Stimulated activated naive CD8-positive, alpha-beta T cell treated with anti-CD3 and anti-CD28 coated beads, Interleukin-15, amount 100 ng/mL, for 72 hours (primary cell): ENCODE measurements around the gene LAP3.

Experiments used
- ATAC-seq: fragments of 150-1000 bp; cut with Tn5 transposase; 2 replicates; pipeline ENCODE4 v1.10.0; 2021; ENCODE audit warnings: mild to moderate bottlenecking, moderate library complexity
- DNase-seq, 2 donors: peaks; one replicate each; pipeline ENCODE4 v3.0.0; 2021 to 2022
- H3K27ac Mint-ChIP-seq, 2 donors: one replicate each; pipeline ENCODE4 v1.8.0; 2022; ENCODE audit warnings: mild to moderate bottlenecking in 2 of 2, mixed read lengths in 2 of 2, moderate library complexity in 2 of 2
- H3K27me3 Mint-ChIP-seq: one replicate; pipeline ENCODE4 v1.8.0; 2022; ENCODE audit warnings: mixed read lengths
- H3K4me1 Mint-ChIP-seq: one replicate; pipeline ENCODE4 v1.8.0; 2022; ENCODE audit warnings: mild to moderate bottlenecking, mixed read lengths
- H3K4me3 Mint-ChIP-seq, 2 donors: one replicate each; pipeline ENCODE4 v1.8.0; 2022; ENCODE audit warnings: mild to moderate bottlenecking in 2 of 2, mixed read lengths in 2 of 2, moderate library complexity in 1 of 2
- H3K9me3 Mint-ChIP-seq, 2 donors: one replicate each; pipeline ENCODE4 v1.8.0; 2022; ENCODE audit warnings: mixed read lengths in 2 of 2

The LAP3 gene

GRCh38 chr4:17583941-17584340, 6.9 kb downstream of the LAP3 start:
- H3K27ac Mint-ChIP-seq = peak overlapping the region; percentile 78 to 82
- ATAC-seq (no peak), DNase-seq (no peak)
- H3K9me3 Mint-ChIP-seq = no peaks in the 10 kb centered on the region
- no peak overlapping the region for H3K4me3 Mint-ChIP-seq
- peaks cover 9% of the 10 kb centered on the region for H3K4me1 Mint-ChIP-seq
- no peaks in the 10 kb centered on the region for H3K27me3 Mint-ChIP-seq

- DNase-seq (no peak), ATAC-seq (no peak)
- peak overlapping the region in 1 of 2 donors; percentile 72 for H3K27ac Mint-ChIP-seq
- H3K27me3 Mint-ChIP-seq = no peaks in the 10 kb centered on the region
- H3K9me3 Mint-ChIP-seq = no peaks in the 10 kb centered on the region
- H3K4me1 Mint-ChIP-seq = peaks cover 2% of the 10 kb centered on the region
- no peak overlapping the region for H3K4me3 Mint-ChIP-seq
Observed at GRCh38 chr4:17584521-17585213, 7.7 kb downstream of the LAP3 start.

GRCh38 chr4:17587094-17587822, 10.3 kb downstream of the LAP3 start:
- ATAC-seq = no peak
- no peaks in the 10 kb centered on the region for H3K4me1 Mint-ChIP-seq
- H3K27me3 Mint-ChIP-seq = no peaks in the 10 kb centered on the region

GRCh38 chr4:17589355-17589754, 12.4 kb downstream of the LAP3 start:
- Mint-ChIP-seq H3K4me1 (no peaks in the 10 kb centered on the region), H3K27ac (no peak overlapping the region), H3K4me3 (no peak overlapping the region), H3K27me3 (no peaks in the 10 kb centered on the region), H3K9me3 (no peaks in the 10 kb centered on the region)
- DNase-seq (no peak), ATAC-seq (no peak)

More at GRCh38 chr4:17587094-17587822, 10.3 kb downstream of the LAP3 start:
- no peak overlapping the region for H3K4me3 Mint-ChIP-seq
- DNase-seq = no peak
- H3K27ac Mint-ChIP-seq = no peak overlapping the region
- H3K9me3 Mint-ChIP-seq = no peaks in the 10 kb centered on the region

GRCh38 chr4:17595471-17596005, 18.5 kb downstream of the LAP3 start:
- ATAC-seq = no peak

GRCh38 chr4:17597517-17597916, 20.5 kb downstream of the LAP3 start:
- H3K27ac Mint-ChIP-seq = no peak overlapping the region

More at GRCh38 chr4:17595471-17596005, 18.5 kb downstream of the LAP3 start:
- no peaks in the 10 kb centered on the region for H3K4me1 Mint-ChIP-seq
- no peaks in the 10 kb centered on the region for H3K27me3 Mint-ChIP-seq
- DNase-seq = no peak
- no peak overlapping the region for H3K27ac Mint-ChIP-seq
- no peak overlapping the region for H3K4me3 Mint-ChIP-seq
- H3K9me3 Mint-ChIP-seq = no peaks in the 10 kb centered on the region

GRCh38 chr4:17599826-17600225, 22.8 kb downstream of the LAP3 start:
- no peaks in the 10 kb centered on the region for H3K9me3 Mint-ChIP-seq
- H3K27me3 Mint-ChIP-seq = no peaks in the 10 kb centered on the region
- H3K27ac Mint-ChIP-seq = peak overlapping the region; percentile 19 to 76
- no peak for ATAC-seq
- H3K4me1 Mint-ChIP-seq = no peaks in the 10 kb centered on the region
- H3K4me3 Mint-ChIP-seq = no peak overlapping the region
- DNase-seq = no peak

More at GRCh38 chr4:17597517-17597916, 20.5 kb downstream of the LAP3 start:
- Mint-ChIP-seq H3K4me3 (no peak overlapping the region), H3K9me3 (no peaks in the 10 kb centered on the region), H3K4me1 (no peaks in the 10 kb centered on the region), H3K27me3 (no peaks in the 10 kb centered on the region)
- DNase-seq (no peak), ATAC-seq (no peak)

- no peak overlapping the region for H3K4me3 Mint-ChIP-seq
- DNase-seq (no peak), ATAC-seq (no peak)
- no peaks in the 10 kb centered on the region for H3K9me3 Mint-ChIP-seq
- H3K27ac Mint-ChIP-seq = no peak overlapping the region
- H3K4me1 Mint-ChIP-seq = no peaks in the 10 kb centered on the region
- no peaks in the 10 kb centered on the region for H3K27me3 Mint-ChIP-seq
Observed at GRCh38 chr4:17605236-17605635, 28.2 kb downstream of the LAP3 start.

GRCh38 chr4:17613761-17614415, 36.9 kb downstream of the LAP3 start:
- no peaks in the 10 kb centered on the region for H3K27me3 Mint-ChIP-seq
- no peaks in the 10 kb centered on the region for H3K9me3 Mint-ChIP-seq
- peak overlapping the region; percentile 90 to 100 for H3K27ac Mint-ChIP-seq
- ATAC-seq (peak; percentile 61), DNase-seq (no peak)
- peaks cover 38% of the 10 kb centered on the region for H3K4me1 Mint-ChIP-seq
- H3K4me3 Mint-ChIP-seq = peak overlapping the region; percentile 94 to 97

- ATAC-seq = peak; percentile 94
- Mint-ChIP-seq H3K9me3 (no peaks in the 10 kb centered on the region), H3K4me3 (peak within 1 kb of the TSS; percentile 94 to 97), H3K27ac (peak within 1 kb of the TSS; percentile 90 to 100), H3K4me1 (peaks cover 45% of the 10 kb centered on the region), H3K27me3 (no peaks in the 10 kb centered on the region)
- DNase-seq = peak; percentile 92 to 95
Observed at GRCh38 chr4:17614416-17615299, 37.7 kb downstream of the LAP3 start, which contains the start of gene MED28. TSS of gene MED28 (plus strand) at chr4:17614641. CDS start at chr4:17614655, 14 bp downstream.

GRCh38 chr4:17616283-17616682, 39.3 kb downstream of the LAP3 start:
- Mint-ChIP-seq H3K27ac (peak overlapping the region; percentile 59 to 78), H3K4me1 (peaks cover 45% of the 10 kb centered on the region), H3K9me3 (no peaks in the 10 kb centered on the region), H3K4me3 (peak overlapping the region; percentile 76 to 79), H3K27me3 (no peaks in the 10 kb centered on the region)
- ATAC-seq = no peak
- no peak for DNase-seq

- H3K4me3 Mint-ChIP-seq = peak overlapping the region; percentile 33 to 47
- no peak for ATAC-seq
- H3K4me1 Mint-ChIP-seq = peaks cover 34% of the 10 kb centered on the region
Observed at GRCh38 chr4:17618926-17619325, 41.9 kb downstream of the LAP3 start.

GRCh38 chr4:17619416-17620105, 42.6 kb downstream of the LAP3 start:
- peak overlapping the region in 1 of 2 donors; percentile 23 for H3K27ac Mint-ChIP-seq

More at GRCh38 chr4:17618926-17619325, 41.9 kb downstream of the LAP3 start:
- Mint-ChIP-seq H3K27ac (peak overlapping the region; percentile 23 to 82), H3K9me3 (no peaks in the 10 kb centered on the region), H3K27me3 (no peaks in the 10 kb centered on the region)
- no peak for DNase-seq

GRCh38 chr4:17623451-17624001, 46.5 kb downstream of the LAP3 start:
- DNase-seq (no peak), ATAC-seq (no peak)
- no peak overlapping the region for H3K4me3 Mint-ChIP-seq
- H3K4me1 Mint-ChIP-seq = peaks cover 25% of the 10 kb centered on the region
- H3K9me3 Mint-ChIP-seq = no peaks in the 10 kb centered on the region
- peak overlapping the region in 1 of 2 donors; percentile 65 for H3K27ac Mint-ChIP-seq
- H3K27me3 Mint-ChIP-seq = no peaks in the 10 kb centered on the region

More at GRCh38 chr4:17619416-17620105, 42.6 kb downstream of the LAP3 start:
- no peak for ATAC-seq
- no peaks in the 10 kb centered on the region for H3K27me3 Mint-ChIP-seq
- no peak for DNase-seq
- no peak overlapping the region for H3K4me3 Mint-ChIP-seq
- H3K9me3 Mint-ChIP-seq = no peaks in the 10 kb centered on the region
- peaks cover 40% of the 10 kb centered on the region for H3K4me1 Mint-ChIP-seq
